ENCODE results near the gene ANKRD9.
"Not testable (repeated sequence)": the region's sequence is repeated elsewhere in the genome, so short reads cannot be mapped to it uniquely, and the experiment has no call there.

ANKRD9 gene

GRCh38 chr14:102538602-102539543 lies 29.3 kb upstream of the ANKRD9 start:
- no peak for DNase-seq (ENCODE audit: low read depth)

- no peak for DNase-seq (ENCODE audit: low read depth)
Measured at GRCh38 chr14:102537981-102538601, 28.5 kb upstream of the ANKRD9 start.

DNA sequence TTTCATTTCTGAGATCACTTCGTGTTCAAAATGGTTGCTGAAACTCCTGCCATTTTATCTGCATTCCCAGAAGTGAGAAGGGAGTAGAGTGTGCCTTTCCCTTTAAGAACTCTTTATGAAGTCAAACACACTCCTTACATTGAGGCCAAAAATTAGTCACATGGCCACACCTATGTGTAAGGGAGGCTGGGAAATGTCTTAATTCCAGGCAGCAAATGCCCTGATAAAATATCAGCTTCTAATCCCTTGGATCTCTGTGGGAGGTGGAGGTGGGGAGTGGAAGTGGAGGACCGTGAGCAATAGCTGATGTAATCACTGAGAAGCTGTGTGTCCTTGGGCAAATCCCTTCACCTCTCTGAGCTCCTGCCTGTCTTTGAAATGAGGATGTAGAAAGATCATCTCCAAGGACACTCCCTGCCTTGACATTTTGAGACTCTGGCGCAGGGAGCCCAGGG lies 22.7 kb upstream of the ANKRD9 start:
- peak; percentile 91 for DNase-seq (ENCODE audit: low read depth)

- no peak for DNase-seq (ENCODE audit: low read depth)
Measured at GRCh38 chr14:102530828-102531478, 21.4 kb upstream of the ANKRD9 start.

DNA sequence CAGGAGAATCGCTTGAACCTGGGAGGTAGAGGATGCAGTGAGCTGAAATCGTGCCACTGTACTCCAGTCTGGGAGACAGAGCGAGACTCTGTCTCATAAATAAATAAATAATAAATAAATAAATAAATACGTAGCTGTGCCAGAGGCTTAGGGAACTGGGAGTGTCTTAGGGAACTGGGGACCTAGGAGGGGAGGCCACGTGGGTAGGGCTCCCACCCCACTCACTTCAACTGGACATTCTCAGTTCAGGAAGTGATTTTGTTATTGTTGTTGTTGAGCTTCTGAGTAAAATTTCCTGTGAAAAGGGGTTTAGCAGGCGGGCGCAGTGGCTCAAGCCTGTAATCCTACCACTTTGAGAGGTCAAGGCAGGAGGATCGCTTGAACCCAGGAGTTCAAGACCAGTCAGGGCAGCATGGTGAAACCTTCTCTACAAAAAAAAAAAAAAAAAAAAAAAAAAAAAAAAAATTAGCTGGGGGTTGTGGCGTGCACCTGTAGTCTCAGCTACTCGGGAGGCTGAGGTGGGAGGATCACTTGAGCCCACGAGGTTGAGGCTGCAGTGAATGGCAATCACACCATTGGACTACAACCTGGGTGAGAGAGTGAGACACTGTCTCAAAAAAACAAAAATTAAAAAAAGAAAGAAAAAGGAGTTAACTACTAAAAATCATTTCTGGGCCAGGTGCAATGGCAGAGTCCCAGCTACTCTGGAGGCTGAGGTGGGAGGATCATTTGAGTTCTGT lies 19.0 kb upstream of the ANKRD9 start:
- no peak for DNase-seq (ENCODE audit: low read depth)

GRCh38 chr14:102525929-102526497 lies 16.4 kb upstream of the ANKRD9 start:
- DNase-seq (ENCODE audit: low read depth) = no peak

GRCh38 chr14:102525219-102525928 lies 15.8 kb upstream of the ANKRD9 start:
- peak; percentile 50 for DNase-seq (ENCODE audit: low read depth)

- DNase-seq (ENCODE audit: low read depth) = peak; percentile 97
Measured at GRCh38 chr14:102524451-102525218, 15.1 kb upstream of the ANKRD9 start.

GRCh38 chr14:102523569-102524450 lies 14.2 kb upstream of the ANKRD9 start:
- no peak for DNase-seq (ENCODE audit: low read depth)

DNA sequence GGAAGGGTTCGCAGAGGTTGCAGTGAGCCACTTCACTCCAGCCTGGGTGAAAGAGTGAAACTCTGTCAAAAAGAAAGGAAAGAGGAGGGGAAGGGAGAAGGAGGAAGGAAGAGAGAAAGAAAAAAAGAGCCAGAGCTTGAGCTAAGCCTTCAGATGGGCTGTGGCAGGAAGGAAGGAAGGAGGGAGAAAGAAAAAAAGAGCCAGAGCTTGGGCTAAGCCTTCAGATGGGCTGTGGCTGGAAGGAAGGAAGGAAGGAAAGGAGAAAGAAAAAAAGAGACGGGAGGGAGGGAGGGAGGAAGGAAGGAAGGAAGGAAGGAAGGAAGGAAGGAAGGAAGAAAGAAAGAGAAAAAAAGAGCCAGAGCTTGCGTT lies 13.6 kb upstream of the ANKRD9 start:
- DNase-seq (ENCODE audit: low read depth) = no peak

DNA sequence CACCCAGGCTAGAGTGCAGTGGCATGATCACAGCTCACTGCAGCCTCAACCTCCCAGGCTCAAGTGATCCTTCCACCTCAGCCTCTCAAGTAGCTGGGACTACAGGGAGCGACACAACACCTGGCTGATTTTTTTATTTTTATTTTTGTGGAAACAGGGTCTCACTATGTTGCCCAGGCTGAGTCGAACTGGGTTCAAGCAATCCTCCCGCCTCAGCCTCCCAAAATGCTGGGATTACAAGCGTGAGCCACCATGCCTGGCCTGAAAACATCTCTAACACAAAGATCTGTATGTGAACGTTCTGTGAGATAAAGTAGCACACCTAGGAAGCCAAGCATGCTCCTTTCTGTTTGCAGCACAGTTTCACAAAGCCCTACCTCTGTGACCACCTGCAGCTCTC lies 10.1 kb upstream of the ANKRD9 start:
- not testable (repeated sequence) for DNase-seq (ENCODE audit: low read depth)

- DNase-seq (ENCODE audit: low read depth) = no peak
Measured at GRCh38 chr14:102518063-102518648, 8.6 kb upstream of the ANKRD9 start.

DNA sequence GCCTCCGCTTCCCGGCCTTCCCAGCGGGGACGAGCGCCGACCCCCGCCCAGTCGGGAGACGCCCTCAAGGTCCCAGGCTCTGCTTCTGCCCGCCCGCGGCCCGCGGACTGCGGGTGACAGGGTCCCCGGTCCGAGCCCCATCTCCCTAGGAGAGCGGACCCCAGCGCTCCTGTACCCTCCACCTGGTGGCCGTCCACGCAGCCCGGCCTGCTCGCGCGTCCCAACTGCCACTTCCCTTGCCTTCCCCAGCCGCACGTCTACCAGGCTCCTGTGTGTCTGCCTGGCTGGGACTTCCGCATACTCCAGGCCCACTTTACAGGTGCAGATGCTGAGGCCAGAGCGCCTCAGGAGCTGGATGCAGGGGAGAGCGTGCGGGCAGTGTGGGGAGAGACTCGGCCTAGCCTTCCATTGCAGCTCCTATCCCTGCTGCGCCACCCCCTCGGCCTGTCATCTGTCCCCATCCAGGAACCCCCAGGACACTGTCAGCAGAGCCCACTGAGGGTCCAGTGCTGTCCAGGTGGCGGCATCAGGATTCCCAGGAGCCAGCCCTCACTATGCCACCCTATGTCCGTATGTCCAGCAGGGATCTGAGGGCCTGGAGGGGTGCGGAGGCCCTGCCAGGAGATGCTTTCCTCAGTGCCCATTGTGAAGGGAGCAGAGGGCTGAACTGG lies 8.0 kb upstream of the ANKRD9 start:
- DNase-seq (ENCODE audit: low read depth) = no peak

DNA sequence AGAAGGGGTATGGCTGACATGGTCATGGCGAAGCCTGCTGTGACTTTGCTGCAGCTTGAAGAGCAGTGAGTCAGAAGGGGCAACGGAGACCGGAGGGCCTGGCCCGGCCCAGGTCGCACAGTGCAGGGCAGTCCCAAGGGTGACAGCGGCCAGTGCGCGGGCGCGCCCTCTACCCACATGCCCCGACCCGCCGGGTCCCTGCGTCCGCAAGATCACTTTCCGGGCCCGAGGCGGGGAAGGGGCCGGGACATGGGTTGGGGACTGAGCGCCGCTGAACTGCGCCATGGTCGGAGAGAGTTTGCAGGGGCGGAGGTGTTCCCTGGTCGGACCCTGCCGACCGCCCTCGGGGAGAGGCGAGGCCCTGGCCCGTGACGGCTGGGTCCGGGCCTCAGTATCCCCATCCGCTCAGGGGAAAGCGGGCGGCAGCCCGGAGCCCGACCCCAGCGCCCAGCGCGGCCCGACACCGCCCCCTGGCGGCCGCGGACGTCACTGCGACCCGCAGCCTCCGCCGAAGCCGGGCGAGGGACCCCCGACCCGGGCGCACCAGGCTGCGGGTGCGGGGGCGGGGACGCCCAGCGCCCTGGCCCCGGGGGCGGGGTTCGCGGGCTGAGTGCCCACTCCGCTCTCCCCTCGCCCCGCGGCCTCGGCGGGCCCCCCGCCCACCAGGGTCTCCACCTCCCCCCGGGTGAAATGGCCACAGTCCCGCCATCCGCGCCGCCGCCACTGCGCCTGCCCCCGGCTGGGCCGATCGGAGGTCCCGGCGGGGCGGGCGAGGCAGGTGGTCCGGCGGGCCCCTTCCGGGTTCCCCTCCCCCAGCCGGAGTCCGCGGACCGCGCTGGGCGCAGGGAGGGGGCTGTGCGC lies 7.2 kb upstream of the ANKRD9 start:
- DNase-seq (ENCODE audit: low read depth) = no peak

GRCh38 chr14:102514987-102515733 lies 5.6 kb upstream of the ANKRD9 start:
- DNase-seq (ENCODE audit: low read depth) = no peak

DNA sequence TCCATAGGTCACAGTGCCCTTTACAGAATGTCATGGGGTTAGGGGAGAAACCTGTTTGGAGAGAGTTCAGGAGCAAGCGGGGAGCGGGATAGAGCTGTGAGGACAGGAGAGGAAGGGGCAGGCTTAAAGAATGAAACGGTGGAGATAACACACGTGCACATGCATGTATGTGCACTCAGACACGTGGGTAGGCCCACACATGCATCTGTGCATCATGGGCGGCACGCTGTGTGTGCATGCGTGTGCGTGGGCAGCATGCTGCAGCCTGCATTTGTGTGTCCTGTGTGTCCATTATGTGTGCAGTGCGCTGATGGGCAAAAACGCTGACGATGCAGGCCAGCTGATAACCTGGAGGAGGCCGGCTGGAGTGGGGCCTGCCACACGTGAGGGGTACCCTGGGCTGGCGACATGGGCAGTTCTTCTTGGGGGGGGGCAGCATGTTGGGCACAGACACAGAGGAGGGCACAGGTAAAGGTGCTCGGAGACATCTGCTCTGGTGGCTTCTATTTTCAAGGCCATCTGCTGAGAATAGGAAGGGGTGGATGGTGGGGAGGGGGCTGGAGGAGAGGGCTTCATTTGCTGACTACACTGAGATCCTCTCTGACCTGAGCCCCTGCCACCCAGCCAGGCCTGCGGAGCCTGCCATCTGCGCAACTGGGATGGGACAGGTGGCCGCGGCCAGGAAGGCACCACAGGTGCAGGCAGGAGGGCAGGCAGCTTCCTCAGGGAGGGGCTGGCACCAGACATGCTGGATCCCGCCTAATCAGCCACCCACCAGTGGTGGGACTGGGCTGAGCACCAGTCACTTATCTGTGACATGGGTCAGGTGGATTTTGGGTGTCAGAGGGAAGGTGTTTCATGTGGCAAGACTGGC lies 4.6 kb upstream of the ANKRD9 start:
- no peak for DNase-seq (ENCODE audit: low read depth)
